HG03108 (cell line): ENCODE data around the gene DEUP1.
A peak's percentile ranks its signal among the peaks of the same experiment; 100 is the strongest.
"Not testable (repeated sequence)": the region's sequence is repeated elsewhere in the genome, so short reads cannot be mapped to it uniquely, and the experiment has no call there.

Experiments used
- ATAC-seq: cut with Tn5 transposase; IDR thresholded peaks from one replicate; pipeline ENCODE4 v1.9.1; 2021; ENCODE audit warnings: moderate library complexity; ENCODE audit not compliant: unreplicated experiment

DEUP1 gene

DNA sequence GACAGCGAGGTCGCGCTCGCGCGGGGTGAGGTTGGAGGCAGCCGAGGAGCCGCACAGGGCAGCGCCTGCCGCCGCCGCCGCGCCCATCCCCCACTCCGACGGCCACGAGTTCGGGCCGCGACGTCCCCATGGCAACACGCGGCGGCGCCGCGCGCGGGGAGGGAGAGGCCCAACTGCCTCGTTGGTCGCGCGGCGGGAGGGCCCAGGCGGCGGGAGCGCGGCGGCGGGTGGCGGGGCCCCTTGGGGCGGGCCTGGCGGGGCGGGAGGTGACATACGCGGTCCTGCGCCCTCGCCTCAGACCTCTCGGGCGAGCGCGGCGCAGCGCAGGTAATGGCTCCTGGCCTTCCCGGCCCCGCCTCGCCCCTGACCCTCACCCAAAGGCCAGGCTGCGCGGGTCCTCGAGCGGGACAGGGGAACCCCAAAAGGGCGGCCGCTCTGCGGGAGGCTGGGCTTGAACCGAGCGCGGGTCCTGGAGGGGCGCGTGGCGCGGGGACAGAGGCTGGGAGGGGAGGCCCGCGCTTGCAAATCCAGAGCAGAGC is at the start of gene DEUP1:
Gene DEUP1 (plus strand): TSS at position 297 of the 539 bp plus-strand sequence. CDS start 1,518 bp downstream, outside the sequence.
- ATAC-seq, result no peak

DNA sequence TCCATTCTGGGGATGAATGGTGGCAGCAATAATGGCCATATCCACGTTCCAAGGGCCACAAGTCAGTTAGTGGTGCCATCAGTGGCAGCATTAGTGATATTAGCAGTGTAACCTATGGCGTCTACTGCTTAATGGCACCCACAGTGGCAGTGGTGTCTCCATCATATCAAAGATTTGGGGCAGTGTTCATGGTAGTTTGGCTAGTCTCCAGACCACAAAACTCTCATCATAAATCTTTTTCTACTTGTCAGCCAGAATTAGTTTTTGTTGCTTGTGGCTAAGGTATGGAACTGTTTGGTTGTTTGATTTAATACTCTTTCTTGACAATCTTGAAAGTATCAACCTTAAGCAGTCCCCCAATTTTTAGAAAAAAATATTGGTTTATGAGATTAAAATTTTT is 45.1 kb upstream of the DEUP1 start:
- ATAC-seq, result no peak

DNA sequence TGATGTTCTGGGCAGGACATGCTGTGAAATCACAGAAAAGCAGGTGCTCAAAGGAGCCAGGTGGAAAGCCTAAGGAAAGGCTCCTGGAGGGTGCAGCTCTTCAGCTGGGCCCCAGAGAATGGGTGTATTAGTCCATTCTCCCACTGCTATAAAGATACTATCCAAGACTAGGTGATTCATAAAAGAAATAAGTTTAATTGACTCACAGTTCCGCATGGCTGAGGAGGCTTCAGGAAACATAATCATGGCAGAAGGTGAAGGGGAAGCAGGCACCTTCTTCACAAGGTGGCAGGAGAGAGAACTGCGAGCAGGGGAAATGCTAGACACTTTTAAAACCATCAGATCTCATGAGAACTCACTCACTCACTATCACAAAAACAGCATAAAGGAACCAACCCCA is 43.1 kb upstream of the DEUP1 start:
- ATAC-seq, result no peak

GRCh38 chr11:93288079-93288478 is 42.5 kb upstream of the DEUP1 start:
- ATAC-seq, result no peak

DNA sequence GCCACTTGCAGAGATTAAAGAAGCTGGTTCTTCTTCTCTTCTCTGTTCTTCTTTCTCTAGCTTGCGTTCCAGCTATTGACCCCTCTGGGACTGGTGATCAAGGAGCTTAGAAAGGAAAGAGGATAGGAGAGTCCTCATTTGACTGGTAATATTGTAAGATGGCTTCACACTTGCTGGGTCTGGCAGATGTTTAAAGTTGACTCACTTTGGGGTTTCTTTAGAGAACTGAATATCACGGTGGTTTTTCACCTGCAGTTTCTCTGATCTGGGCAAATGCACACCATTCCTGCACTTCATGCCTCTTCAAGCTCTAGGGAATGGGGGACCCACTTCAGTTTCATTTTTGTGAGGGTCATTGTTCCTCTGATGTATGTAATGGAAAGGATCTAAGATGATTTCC is 41.8 kb upstream of the DEUP1 start:
- peak; percentile 48 for ATAC-seq

GRCh38 chr11:93289782-93290463 is 40.6 kb upstream of the DEUP1 start:
- no peak for ATAC-seq

DNA sequence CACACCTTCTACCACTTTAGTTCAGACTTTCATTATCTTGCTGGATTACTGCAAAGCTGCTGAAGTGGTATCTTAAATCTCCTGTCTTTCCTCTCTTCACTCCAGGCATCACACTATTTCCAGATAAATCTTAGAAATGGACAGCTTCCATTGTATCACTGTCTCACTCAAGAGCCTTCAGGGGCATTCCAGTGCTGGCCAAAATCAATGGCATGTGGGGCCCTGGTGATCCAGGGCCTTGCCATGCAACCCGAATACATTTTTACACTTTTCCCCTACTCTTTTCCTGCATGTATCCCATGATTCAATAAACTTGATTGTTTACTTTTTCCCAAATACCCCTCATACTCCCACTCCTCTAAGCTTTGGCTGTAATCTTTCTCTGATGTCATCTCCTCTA is 39.4 kb upstream of the DEUP1 start:
- no peak for ATAC-seq

GRCh38 chr11:93291898-93292297 is 38.6 kb upstream of the DEUP1 start:
- no peak for ATAC-seq

DNA sequence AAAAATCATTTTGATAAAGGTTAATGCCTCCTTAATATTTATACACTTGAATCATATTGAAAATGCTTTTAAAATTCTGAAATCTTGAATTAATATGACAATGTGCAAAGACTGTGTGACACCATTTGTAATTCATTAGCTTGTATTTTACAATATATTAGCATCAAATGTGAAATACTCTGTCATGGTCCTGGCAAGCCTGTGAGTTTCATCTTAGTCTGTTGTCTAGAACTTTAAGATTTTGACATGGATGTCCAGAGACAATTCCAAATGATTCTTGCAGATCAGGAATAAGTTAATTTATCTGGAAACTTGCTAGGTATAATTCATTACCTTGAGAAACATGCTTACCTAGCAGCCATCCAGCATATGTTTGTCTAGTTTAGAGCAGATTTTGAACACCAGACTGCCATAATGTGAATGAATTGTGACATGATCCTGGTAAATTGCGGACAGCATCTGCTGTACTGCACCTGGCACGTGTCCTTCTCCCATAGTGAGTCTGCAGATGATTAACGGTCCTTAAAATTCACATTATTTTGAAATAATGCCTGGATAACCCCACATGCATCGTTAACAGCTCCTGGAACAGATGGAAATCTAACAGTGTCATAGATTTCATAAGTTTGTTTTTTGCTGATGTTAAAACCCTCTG is 34.5 kb upstream of the DEUP1 start:
- no peak for ATAC-seq

DNA sequence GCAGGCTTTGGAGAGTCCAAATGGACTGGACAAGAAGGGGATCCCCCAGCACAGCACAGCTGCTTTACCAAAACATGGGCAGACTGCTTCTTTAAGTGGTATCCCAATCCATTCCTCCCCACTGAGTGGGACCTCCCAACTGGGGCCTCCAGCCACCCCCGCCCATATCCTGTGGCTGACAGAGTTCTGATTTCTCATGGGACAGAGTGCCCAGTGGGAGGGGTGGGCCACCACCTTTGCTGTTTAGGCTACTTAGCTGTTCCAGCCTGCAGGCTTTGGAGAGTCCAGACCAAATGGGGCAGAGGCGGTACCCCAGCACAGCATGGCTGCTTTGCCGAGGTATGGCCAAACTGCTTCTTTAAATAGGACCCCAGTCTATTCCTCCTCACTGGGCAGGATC is 26.9 kb upstream of the DEUP1 start:
- ATAC-seq, result no peak

DNA sequence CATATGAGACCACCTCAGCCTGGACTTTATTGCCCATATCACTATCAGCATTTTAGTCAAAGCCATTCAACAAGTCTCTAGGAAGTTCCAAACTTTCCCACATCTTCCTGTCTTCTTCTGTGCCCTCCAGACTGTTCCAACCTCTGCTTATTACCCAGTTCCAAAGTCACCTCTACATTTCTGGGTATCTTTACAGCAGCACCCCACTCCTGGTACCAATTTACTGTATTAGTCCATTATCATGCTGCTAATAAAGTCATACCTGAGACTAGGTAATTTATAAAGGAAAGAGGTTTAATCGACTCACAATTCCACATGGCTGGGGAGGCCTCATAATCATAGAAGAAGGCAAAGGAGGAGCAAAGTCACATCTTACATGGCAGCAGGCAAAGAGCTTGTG is 16.1 kb upstream of the DEUP1 start:
- ATAC-seq, result not testable (repeated sequence)

GRCh38 chr11:93319224-93319839 is 11.2 kb upstream of the DEUP1 start:
- ATAC-seq, result no peak

DNA sequence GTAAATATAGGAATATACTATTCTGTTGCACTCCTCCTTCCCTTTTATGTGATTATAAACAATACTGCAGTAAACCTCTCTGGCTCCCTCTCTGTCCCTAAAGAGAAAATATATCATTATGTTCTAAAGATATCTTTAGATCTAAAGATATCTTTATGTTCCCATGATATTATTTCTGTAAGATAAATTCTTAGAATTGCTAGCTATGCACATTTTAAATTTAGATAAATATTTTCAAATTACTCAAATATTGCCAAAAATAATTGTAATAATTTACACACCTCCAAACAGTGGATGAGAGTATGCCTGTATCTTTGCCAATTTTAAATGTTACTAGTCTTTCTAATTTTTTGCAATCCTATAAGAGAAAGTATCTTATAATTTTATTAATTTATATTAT is 10.3 kb upstream of the DEUP1 start:
- ATAC-seq, result no peak

GRCh38 chr11:93322207-93322606 is 8.3 kb upstream of the DEUP1 start:
- no peak for ATAC-seq

DNA sequence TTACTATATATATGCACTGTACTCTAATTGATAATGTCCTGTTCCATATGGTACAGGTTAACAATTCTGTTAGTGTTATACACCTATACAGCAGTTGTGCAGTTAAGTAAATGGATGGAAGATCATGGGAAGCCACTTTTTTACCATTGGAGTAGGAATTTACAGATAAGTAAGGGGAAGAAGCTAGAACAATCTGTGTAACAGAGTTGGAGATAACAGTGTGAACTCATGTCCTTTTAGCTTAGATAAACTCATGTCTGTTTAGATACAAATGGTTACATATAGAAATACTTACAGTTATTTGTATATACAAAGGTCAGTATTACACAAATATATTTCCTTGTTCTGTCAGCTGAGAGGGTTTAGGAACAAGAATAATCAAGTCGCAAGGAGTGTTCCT is 6.8 kb upstream of the DEUP1 start:
- ATAC-seq, result no peak

- no peak for ATAC-seq
Measured at GRCh38 chr11:93324500-93324899, 6.0 kb upstream of the DEUP1 start.

- ATAC-seq, result no peak
Measured at GRCh38 chr11:93326681-93327080, 3.9 kb upstream of the DEUP1 start.

GRCh38 chr11:93329936-93330445 is 551 bp upstream of the DEUP1 start:
- no peak for ATAC-seq

GRCh38 chr11:93340223-93340622 is 9.7 kb downstream of the DEUP1 start:
- no peak for ATAC-seq

GRCh38 chr11:93344855-93345333 is 14.4 kb downstream of the DEUP1 start:
- no peak for ATAC-seq

GRCh38 chr11:93348930-93349329 is 18.4 kb downstream of the DEUP1 start:
- no peak for ATAC-seq

- ATAC-seq, result no peak
Measured at GRCh38 chr11:93350835-93351234, 20.3 kb downstream of the DEUP1 start.
